Fibroblast of lung (primary cell): ENCODE data around the gene PANK1.

Experiments used
- CTCF ChIP-seq, 2 donors: IDR thresholded peaks in 1 of 2; conservative IDR thresholded peaks in 1 of 2; 1 replicate in 1 of 2; 2 replicates in 1 of 2; pipeline ENCODE4 v1.5.1; 2011 to 2012; ENCODE audit warnings: low read length in 2 of 2, control low read depth in 1 of 2, inconsistent platforms in 1 of 2, low read depth in 1 of 2, mild to moderate bottlenecking in 1 of 2
- EZH2 ChIP-seq: IDR thresholded peaks from 2 replicates; pipeline ENCODE4 v1.5.1; 2012; ENCODE audit warnings: low read length, control low read depth, mild to moderate bottlenecking; ENCODE audit errors: missing control alignments

- TF ChIP-seq CTCF (conservative IDR thresholded peaks at IDR 0.05 in 1 of 2, IDR thresholded peaks at IDR 0.05 in 1 of 2; ENCODE audit: low read depth in 1 of 2, low read length in 2 of 2) (no peak), EZH2 (no peak)
Observed at GRCh38 chr10:89677341-89677740, 32.3 kb upstream of the PANK1 start.
